ENCODE data around the gene AJUBA. TPM values are rescaled to one million over a fixed set of nuclear protein-coding genes. Genes with fewer than 3 reads are reported as not detected.

AJUBA gene
- total RNA-seq, 1 donor from 2014 or later = 146 TPM

DNA sequence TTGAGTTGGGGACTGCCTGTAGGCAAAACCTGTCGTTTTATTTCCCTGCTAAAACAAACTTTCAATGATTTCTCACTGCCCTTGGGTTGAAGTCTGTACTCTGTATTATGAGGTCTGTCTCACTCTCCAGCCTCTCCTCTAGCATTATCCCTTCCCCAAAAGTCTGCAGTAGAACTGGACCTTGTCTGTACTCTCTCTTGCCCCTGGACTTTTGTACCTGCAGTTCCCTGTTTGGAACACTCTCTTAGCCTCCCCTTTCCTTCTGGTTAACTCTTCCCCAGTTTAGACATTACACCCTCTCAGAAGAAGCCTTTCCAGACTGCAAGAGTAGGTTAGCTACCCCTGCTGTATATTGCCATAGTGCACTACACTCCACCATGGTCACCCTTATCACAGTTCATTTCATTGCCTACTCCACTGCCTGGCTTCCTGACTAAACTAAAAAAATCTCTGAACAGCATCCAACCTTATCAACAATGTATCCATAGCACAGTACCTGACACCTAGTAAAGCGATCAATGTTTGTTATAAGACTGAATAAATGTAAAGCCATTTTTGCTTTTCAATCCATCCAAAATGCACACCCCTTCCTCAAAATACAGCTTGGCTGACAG lies 3.6 kb upstream of the AJUBA start:
- H3K4me2 ChIP-seq (ENCODE audit: low read length) = no peak overlapping the region
- Mint-ChIP-seq H3K27ac (ENCODE audit: unreplicated experiment) (no peak overlapping the region), H3K36me3 (ENCODE audit: low read depth, unreplicated experiment) (no peaks in the 10 kb centered on the region), H3K9me3 (ENCODE audit: unreplicated experiment) (no peaks in the 10 kb centered on the region), H3K27me3 (ENCODE audit: low read depth, unreplicated experiment) (no peaks in the 10 kb centered on the region), H3K4me1 (ENCODE audit: low read depth, unreplicated experiment) (peaks cover 1% of the 10 kb centered on the region), H3K4me3 (ENCODE audit: unreplicated experiment) (no peak overlapping the region)
- no peak for FAIRE-seq
- H3K36me3 ChIP-seq (ENCODE audit: insufficient read depth, low read length) = no peaks in the 10 kb centered on the region
- no peaks in the 10 kb centered on the region for H3K27me3 ChIP-seq (ENCODE audit: insufficient read depth, low read length)
- no peak overlapping the region for H3K4me3 ChIP-seq (ENCODE audit: insufficient read depth, low read depth, low read length)
- peaks cover 26% of the 10 kb centered on the region for H3K79me2 ChIP-seq (ENCODE audit: insufficient read depth, low read length)
- TF ChIP-seq, protein P1, sequence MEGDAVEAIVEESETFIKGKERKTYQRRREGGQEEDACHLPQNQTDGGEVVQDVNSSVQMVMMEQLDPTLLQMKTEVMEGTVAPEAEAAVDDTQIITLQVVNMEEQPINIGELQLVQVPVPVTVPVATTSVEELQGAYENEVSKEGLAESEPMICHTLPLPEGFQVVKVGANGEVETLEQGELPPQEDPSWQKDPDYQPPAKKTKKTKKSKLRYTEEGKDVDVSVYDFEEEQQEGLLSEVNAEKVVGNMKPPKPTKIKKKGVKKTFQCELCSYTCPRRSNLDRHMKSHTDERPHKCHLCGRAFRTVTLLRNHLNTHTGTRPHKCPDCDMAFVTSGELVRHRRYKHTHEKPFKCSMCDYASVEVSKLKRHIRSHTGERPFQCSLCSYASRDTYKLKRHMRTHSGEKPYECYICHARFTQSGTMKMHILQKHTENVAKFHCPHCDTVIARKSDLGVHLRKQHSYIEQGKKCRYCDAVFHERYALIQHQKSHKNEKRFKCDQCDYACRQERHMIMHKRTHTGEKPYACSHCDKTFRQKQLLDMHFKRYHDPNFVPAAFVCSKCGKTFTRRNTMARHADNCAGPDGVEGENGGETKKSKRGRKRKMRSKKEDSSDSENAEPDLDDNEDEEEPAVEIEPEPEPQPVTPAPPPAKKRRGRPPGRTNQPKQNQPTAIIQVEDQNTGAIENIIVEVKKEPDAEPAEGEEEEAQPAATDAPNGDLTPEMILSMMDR (IDR thresholded peaks at IDR 0.05; ENCODE audit: insufficient read depth, low read depth, low read length) = no peak
- no peak for TF ChIP-seq EZH2 (IDR thresholded peaks at IDR 0.05; ENCODE audit: insufficient read depth, low read length)
- no peak overlapping the region for H3K9ac ChIP-seq (ENCODE audit: low read length)
- H3K9me3 ChIP-seq (ENCODE audit: insufficient read depth, low read depth, low read length) = no peaks in the 10 kb centered on the region
- no peak for DNase-seq (ENCODE audit: low read depth)
- peaks cover 7% of the 10 kb centered on the region for H3K4me1 ChIP-seq (ENCODE audit: insufficient read depth, low read length)
- H3K27ac ChIP-seq (ENCODE audit: low read depth, low read length) = no peak overlapping the region
- H4K20me1 ChIP-seq (ENCODE audit: insufficient read depth, low read length) = no peaks in the 10 kb centered on the region
- no peak overlapping the region for H2AFZ ChIP-seq (ENCODE audit: low read depth, low read length)

DNA sequence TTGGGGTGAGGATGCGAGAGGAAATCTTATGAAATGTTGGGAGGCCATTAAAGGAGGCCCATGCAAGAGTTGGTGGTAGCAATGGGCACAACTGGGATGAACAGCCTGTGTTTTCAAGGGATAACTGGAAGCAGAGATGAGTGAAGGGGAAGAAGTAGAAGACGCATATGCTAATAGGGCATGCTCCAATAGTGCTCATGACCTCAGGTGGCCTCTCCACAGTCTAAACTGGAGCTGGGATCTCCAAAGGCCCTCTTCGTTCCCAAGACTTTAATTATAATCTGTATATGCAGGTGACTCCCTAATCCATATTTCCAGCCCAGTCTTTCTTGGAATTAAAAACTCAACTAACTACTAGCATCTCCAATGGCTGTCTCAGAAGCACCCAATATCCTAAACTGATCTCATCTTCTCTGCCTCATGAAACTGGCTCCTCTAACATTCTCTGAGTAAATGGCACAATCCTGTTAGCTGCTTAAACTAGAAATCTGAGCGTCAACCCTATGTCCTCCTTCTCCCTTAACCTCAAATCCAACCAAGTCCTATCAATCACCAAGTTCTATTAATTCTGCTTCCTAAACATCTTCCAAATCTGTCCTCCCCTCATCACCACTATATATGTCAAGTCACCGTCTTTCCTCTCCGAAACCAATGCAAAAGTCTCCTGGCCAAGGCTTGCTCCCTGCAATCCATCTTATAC lies 2.8 kb upstream of the AJUBA start:
- H3K9me3 Mint-ChIP-seq (ENCODE audit: unreplicated experiment) = no peaks in the 10 kb centered on the region
- no peaks in the 10 kb centered on the region for H3K27me3 Mint-ChIP-seq (ENCODE audit: low read depth, unreplicated experiment)
- no peak for FAIRE-seq
- H3K4me3 Mint-ChIP-seq (ENCODE audit: unreplicated experiment) = no peak overlapping the region
- Histone ChIP-seq H3K4me1 (ENCODE audit: insufficient read depth, low read length) (peaks cover 8% of the 10 kb centered on the region), H3K27ac (ENCODE audit: low read depth, low read length) (no peak overlapping the region), H3K4me3 (ENCODE audit: insufficient read depth, low read depth, low read length) (no peak overlapping the region), H3K9me3 (ENCODE audit: insufficient read depth, low read depth, low read length) (no peaks in the 10 kb centered on the region), H3K36me3 (ENCODE audit: insufficient read depth, low read length) (no peaks in the 10 kb centered on the region), H3K27me3 (ENCODE audit: insufficient read depth, low read length) (no peaks in the 10 kb centered on the region), H3K9ac (ENCODE audit: low read length) (no peak overlapping the region), H3K4me2 (ENCODE audit: low read length) (no peak overlapping the region), H2AFZ (ENCODE audit: low read depth, low read length) (no peak overlapping the region), H3K79me2 (ENCODE audit: insufficient read depth, low read length) (peaks cover 34% of the 10 kb centered on the region), H4K20me1 (ENCODE audit: insufficient read depth, low read length) (peaks cover 2% of the 10 kb centered on the region)
- peaks cover 1% of the 10 kb centered on the region for H3K4me1 Mint-ChIP-seq (ENCODE audit: low read depth, unreplicated experiment)
- peaks cover 2% of the 10 kb centered on the region for H3K36me3 Mint-ChIP-seq (ENCODE audit: low read depth, unreplicated experiment)
- no peak overlapping the region for H3K27ac Mint-ChIP-seq (ENCODE audit: unreplicated experiment)
- TF ChIP-seq, protein P1 (IDR thresholded peaks at IDR 0.05; ENCODE audit: insufficient read depth, low read depth, low read length) = no peak
- no peak for TF ChIP-seq EZH2 (IDR thresholded peaks at IDR 0.05; ENCODE audit: insufficient read depth, low read length)
- no peak for DNase-seq (ENCODE audit: low read depth)
